PFSK-1 (cell line): Measurements from ENCODE around the gene ITGAD.

Experiments used
- POLR2AphosphoS5 ChIP-seq: IDR thresholded peaks from 2 replicates; pipeline ENCODE4 v1.6.1; 2012; ENCODE audit warnings: low read depth, mild to moderate bottlenecking, control low read depth, low read length, moderate library complexity
- REST ChIP-seq, 2 experiments: IDR thresholded peaks; 2 replicates each; pipeline versions ENCODE4 v1.6.1 to v1.8.0; 2011 to 2012; ENCODE audit warnings: low read depth in 2 of 2, low read length in 2 of 2, control low read depth in 1 of 2, inconsistent platforms in 1 of 2, mild to moderate bottlenecking in 1 of 2, moderate library complexity in 1 of 2; ENCODE audit not compliant: insufficient read depth in 1 of 2
- SIN3A ChIP-seq: IDR thresholded peaks from 2 replicates; pipeline ENCODE4 v1.6.1; 2012; ENCODE audit warnings: mild to moderate bottlenecking, low read length, moderate library complexity, borderline replicate concordance; ENCODE audit not compliant: insufficient read depth

GRCh38 chr16:31363721-31364120 is 29.4 kb upstream of the ITGAD start:
- TF ChIP-seq POLR2AphosphoS5: no peak
- no peak for TF ChIP-seq REST (IDR thresholded peaks at IDR 0.05; ENCODE audit: insufficient read depth in 1 of 2, low read depth in 2 of 2, low read length in 2 of 2)
- no peak for TF ChIP-seq SIN3A
